AG20443 (cell line): ENCODE measurements around the gene MITD1.
A peak's percentile ranks its signal among the peaks of the same experiment; 100 is the strongest.
"Not testable (repeated sequence)": the region's sequence is repeated elsewhere in the genome, so short reads cannot be mapped to it uniquely, and the experiment has no call there.

Source experiments
- DNase-seq: peaks from one replicate; pipeline ENCODE4 v3.0.0; 2012; ENCODE audit warnings: low spot score, mixed read lengths

Gene MITD1

DNA sequence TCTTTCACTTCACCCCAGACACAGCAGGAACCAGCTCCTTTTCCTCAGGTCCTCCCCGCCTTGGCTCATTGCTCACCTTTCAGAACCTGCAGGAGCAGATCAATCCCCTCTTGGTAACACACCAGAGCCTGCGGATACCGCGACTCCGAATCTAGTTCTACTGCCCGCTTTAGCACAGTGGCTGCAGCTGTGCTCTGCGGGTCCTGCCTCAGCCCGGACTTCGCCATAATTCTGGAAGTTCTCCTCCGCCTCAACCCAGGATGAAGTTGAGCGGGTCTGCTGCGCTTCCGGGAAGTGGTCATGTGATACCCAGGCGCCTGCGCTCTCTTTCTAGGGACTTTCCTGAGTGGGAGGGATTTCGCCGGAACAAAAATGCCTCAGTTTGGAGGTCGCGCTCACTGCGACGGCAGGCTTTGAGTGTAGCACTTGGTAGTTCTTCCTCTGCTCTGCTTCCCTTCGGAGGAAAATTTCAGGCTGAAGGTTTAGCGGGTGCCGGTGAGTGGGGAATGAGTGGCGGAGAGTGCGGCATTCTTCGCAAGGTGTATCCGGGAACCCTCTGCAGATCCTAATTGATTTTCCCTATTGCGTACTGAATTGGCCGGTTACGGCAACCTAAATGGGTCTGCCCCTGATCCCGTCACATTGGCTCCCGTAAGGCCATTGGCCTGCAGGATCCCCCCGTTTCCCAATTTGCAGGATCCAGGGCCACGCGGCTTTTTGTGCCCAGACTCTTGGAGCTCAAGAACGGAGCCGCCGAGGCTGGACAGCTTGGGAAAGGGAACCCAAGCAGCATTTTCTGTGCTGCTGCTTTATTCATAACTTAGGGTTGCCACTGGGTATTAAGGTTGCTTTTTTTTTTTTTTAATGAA, at the start of gene MITD1, which contains the start of gene MRPL30:
Gene MITD1, minus strand, starts transcription at position 304 of the 869 bp plus-strand sequence. Its CDS starts 77 bp downstream, at position 227.
Gene MRPL30, plus strand, starts transcription at position 430 of the 869 bp plus-strand sequence. CDS start 5,020 bp downstream, outside the sequence.
- DNase-seq = peak; percentile 96

DNA sequence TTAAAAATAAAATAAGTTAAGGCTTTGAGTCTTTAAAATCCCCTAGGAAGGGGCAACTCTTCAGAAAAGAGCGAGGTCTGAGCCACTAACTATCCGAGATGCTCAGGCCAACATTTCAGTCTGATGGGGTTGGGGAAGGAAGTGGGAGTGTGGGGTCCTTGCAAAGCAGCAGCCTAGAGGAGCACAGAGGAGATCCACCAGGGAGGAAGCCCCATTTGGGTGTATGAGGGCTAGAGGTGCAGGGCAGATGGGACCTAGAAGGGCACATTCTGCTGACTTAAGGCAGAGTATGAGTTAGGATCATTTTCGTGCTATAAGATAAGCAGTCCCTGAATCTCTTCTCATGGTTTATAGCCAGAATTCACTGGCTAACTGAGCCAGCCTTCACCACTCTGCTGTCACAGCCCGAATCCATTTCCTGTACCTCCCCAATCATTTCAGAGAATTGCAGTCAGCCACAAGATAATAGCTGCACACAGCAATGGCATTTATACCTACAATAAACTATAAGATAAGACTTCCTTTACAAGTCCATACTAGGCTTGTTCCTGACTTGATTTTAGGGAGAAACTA, 37.2 kb upstream of the MITD1 start:
- no peak for DNase-seq

DNA sequence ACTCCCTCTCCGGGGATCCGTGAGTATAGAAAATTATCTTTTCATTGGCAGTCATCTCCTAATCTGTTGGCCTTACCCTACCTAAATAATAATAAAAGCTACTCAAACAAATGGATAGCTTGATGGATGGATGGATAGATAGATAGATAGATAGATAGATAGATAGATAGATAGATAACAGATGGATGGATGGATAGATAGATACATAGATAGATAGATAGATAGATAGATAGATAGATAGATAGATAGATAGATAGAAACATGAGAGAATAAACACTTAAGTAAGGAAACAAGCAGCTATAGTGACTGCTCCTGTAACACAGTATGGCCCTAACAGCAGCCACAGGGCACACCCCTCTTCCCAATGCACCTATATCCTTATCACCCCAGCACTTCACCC, 35.2 kb upstream of the MITD1 start:
- DNase-seq = no peak

DNA sequence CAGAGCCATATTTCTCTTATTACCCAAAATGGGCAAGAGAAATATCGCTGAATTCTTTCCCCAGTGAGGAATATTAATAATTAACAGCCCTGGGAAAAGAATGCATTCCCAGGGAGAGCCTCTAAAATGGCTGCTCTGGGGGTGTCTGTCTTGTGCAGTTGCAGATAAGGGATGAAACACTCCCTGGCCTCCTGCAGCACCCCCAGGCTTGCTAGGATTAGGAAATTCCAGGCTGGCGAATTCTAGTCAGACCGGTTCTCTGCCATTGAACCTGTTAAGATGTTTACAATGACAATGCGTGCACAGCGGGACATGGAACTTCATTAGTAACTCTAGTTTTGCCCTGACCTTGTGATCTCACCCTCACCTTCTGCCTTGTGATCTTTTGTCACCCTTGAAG, 24.6 kb upstream of the MITD1 start:
- DNase-seq = no peak

DNA sequence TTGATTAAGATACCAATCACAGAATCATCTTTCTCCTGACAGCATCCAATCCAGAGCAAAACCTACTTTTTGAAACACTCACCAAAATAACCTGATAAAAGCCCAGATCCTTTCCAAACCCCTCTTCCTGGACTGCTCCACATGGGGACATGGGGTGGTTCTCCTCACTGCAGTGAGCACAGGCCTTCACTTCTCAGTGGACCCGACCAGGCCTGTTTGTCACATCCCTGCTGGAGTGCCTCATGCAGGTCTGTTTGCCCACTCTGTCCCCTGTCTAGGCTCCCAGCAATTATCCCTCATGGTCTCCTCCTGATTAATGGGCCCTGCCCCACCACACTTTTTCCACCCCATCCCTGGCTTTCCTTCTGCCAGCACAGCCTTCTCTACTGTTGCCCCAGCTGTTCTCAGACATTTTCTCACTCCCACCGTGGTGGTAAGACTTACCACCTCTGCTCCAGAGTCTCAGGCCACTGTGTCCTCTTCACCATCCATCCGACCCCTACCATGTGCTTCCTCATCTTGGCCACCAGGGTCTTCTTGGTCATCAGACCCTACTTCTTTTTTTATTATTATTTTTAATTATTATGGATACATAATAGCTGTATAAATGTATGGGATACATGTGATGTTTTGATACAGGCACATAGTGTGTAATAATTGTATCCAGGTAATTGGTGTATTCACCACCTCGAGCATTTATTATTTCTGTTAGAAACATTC, 21.3 kb upstream of the MITD1 start:
- DNase-seq = no peak

DNA sequence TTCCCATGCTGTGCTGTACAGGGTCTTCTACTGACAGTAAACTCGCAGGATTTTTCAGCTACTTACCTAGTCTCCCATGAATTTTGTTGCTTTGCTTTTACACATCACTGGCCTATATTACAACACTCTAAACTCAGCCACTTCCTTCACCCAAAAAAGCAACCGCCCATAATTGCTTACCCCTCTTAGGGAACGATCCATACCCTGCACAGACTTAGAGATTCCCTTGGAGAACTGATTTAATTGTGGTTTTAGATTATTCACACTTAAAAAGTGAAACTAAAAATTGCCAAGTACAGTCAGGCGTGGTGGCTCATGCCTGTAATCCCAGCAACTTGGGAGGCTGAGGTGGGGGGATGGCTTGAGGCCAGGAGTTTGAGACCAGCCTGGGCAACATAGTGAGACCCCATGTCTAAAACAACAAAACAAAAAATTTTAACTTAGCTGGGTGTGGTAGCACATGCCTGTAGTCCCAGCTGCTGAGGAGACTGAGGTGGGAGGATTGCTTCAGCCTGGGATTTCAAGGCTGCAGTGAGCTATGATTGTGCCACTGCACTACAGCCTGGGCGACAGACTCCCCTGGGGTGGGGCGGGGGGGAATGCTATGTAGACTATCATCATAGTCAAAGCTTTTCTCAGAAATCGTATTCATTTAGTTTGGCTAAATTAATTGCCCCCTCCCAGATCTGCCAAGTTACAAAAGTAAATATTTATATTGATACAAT, 19.4 kb upstream of the MITD1 start:
- DNase-seq = no peak

DNA sequence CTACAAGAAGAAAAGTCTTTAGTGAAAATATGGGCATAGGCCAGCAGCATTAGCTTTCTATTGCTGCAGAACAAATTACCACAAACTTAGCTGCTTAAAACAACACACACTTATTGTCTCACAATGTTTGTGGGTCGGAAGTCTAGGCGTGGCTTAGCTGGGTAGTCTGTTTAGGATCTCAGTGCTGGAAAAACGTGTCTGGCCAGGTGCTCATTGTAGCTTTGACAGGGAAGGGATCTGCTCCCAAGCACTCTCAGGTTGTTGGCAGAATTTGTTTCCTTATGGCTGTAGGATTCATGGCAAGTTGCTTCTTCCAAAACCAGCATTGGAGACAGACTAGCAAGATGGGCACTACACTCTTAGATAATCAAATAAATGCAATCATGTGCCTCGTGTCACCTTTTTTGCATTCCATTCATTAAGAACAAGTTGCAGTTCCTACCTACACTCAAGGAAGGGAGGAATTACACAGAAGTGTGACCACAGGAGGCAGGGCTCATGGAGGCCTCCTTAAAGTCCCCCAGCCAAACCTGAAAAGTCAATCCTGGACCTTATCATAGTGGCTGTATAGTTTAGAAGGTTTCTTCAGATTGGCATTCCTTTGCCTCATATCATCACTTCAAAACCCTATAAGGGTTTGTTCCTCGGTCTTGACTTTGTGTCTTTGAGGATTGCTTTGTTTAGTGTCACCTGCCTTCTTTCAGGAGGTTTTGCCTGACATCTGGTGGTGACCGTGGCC, 17.4 kb upstream of the MITD1 start:
- DNase-seq = no peak

DNA sequence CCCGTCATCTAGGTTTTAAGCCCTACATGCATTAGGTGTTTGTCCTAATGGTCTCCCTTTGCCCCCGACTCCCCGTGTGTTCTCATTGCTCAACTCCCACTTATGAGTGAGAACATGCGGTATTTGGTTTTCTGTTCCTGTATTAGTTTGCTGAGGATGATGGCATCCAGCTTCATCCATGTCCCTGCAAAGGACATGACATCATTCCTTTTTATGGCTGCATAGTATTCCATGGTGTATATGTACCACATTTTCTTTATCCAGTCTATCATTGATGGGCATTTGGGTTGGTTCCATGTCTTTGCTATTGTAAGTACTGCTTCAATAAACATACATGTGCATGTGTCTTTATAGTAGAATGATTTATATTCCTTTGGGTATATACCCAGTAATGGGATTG, 11.5 kb upstream of the MITD1 start:
- DNase-seq = not testable (repeated sequence)

DNA sequence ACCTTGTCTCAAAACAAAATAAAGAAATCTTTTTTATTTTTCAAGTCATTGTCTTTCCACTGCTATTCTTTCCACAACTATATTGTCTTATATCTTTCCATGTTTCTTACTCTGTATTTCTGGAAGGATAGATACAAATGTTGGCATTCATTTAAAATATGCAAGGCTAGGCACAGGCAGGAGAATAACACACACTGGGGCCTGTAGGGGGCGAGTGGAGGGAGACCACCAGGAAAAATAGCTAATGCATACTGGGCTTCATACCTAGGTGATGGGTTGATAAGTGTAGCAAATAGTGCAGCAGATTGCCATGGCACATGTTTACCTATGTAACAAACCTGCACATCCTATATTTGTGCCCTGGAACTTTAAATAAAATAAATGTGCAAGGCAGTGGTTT, 9.7 kb upstream of the MITD1 start:
- DNase-seq = no peak

DNA sequence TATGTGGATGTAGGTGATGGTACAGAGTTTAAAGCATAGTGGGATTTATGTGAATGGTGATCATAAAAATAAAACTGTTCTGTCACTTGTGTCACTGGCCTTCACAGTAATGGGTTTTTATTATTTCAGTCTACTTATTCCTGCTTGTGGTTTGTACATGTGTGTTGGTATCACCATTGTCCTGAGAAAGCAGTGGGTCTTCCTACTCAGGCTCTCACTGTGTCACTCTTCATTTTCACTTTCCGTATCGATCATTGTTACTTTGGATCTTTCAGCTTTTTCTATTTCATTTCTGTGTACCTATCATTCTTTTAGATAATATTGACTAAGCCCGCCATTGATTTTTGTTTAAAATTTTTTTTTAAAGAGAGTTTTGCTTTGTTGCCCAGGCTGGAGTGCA, 7.5 kb upstream of the MITD1 start:
- no peak for DNase-seq

DNA sequence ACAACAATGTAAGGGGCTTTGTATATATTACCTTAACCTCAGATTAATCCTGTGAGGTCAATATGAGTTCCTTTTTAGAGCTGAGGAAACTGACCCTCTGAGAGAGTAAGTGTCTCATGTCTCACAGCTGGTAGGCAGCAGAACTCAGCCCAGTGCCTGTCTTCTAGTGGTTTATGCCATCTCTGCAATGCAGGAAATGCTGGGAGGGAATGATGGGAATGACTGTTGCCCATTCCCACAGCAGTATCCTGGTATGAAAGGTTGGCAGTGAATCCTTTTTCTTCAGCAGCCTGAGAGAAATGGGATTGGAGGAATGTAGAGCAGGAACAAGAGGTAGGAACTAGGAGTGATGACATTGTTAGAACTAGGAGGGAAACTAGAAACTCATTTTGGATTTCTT, 6.2 kb upstream of the MITD1 start:
- DNase-seq = no peak

DNA sequence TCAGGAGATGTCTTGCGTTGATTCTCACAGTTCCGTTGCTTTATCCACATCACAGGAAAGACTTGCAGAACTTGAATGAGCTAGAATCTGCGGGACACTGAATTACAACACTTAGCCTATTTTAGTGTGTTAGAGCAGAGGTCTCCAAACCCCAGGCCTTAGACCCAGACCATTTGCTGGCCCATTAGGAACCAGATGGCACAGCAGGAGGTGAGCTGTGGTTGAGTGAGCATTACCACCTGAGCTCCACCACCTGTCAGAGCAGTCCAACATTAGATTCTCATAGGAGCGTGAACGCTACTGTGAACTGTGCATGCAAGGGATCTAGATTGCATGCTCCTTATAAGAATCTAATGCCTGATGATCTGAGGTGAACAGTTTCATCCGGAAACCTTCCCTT, 4.0 kb upstream of the MITD1 start:
- no peak for DNase-seq

DNA sequence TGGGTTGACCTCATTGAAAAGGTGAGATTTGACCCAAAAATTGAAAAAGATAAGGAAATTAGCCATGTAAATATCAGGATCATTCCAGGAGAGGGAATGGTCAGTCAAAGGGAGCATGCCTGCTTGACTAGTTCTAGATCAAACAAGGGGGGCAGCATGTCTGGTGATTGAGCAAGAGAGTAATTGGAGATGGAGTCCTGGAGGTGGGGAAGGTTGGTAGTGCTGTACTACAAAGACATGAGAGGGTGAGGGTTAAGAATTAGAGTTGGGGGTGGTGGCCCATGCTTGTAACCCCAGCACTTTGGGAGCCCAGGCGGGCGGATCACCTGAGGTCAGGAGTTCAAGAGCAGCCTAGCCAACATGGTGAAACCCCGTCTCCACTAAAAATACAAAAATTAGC, 2.2 kb upstream of the MITD1 start:
- no peak for DNase-seq

DNA sequence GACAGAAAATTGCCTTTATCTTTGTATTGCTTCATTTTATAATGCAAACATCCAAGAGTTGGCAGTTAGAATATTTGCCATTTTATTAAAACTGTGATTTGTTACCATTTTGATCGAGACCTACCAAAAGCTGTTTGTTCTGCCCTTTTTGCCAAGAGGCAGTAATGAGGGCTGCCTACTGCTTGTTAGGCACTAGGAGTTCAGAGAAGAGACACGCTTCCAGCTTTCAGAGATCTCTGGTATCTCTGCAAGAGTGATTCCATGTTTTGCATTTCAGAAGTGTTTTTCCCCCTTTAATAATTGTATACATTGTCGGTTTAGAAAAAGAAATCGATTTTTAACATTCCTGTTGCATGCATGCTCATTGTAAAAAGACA, 754 bp upstream of the MITD1 start:
- no peak for DNase-seq

DNA sequence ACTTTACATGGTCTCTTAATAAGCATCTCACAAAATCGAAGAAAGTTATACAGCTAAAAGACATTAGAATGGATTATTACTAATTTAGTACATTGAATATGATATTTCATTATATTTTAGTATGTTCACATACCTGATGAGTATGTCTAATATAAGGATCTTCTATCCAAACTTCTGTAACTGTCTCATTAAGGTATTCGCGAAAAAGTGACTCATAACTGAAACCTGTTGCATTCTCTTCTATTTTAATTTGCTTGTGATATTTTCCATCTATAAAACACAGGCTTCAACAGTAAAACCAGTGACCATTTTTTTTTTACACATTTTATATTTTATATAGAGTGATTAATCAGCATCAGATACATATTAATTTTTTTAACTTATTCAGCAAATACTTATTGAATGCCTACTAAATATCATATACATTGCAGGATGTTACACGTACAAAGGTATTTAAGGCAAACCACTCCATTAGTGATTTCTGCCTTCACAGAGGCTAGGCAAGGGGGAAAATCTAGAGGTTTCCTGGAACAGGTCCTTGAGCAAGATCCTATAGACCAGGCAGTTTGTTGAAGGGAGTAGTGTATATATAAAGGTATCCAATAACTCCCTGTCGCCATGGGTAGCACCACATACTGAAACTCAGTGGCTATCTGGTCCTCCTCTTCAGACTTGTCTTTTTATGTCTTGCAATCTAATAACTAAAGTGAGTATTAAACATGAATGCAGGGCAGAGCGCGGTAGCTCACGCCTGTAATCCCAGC, 9.3 kb downstream of the MITD1 start:
- DNase-seq = no peak

DNA sequence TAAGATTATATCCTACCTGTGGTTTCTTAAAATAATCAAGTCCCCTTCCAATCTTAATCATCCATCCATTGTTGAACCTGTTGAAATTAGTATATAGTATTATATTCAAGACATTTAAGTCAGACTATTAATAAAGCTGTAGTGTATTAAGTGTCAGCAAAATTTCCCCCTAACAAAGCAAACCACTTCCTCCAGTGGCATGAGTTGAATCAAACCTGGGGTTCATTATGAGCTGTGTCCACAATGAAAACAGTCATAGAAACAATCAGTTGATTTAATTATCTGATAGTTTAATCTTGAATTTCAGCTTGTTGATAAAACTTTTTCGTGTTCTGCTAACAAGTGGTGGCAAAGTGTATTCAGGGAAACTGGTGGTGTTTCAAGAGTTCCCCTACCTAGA, 11.3 kb downstream of the MITD1 start:
- DNase-seq = no peak

DNA sequence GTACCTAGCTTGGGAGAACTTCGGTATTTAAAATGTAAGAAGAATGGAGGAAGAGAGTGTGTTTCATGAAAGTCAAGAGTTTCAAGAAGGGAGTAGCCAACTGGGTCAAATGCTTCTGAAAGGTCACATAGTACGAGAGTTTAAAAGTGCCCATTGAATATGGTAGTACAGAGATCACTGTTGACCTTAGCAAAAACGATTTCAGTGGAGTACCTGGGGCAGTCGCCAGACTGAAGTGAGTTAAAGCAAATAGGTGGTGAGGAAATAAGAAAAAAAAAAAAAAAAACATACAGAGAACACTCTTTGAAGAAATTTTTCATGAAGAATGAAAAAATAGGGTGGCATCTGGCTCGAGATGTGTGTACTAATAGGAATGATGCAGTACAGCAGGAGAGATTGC, 14.6 kb downstream of the MITD1 start:
- DNase-seq = no peak

DNA sequence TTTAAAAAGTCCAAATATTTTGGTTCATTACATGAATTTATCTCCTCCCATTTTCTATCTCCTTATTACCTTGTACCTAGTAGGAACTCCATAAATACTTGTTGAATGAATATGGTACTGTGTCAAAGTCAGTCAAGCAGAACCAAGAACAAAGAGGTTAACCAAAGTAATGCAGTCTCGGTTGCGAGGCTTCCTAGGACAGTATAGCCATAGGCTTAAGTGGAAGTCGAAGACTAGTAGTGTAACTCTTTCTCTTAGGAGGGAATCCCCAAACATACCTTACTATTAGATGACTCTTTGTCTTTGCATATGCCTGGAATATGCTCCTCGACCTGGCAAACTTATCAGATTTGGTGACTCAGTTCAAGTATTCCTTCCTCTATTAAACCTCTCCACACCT, 21.3 kb downstream of the MITD1 start:
- DNase-seq = no peak

DNA sequence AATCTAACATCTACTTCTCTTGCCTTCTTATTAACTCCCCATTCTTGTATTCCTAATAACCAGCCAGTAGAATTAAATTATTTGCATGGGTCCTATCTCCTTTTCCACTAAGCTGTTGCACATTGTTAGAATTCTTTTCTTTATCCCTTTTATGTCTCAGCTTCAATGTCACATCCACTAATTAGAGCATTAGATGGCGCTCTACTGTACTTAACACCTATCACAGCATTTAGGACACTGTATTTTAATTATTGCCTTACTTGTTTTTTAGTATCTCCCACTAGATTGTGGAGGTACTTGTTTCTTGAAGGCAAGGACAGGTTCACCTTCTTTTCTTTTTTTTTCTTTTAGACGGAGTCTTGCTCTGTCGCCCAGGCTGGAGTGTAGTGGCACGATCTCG, 22.3 kb downstream of the MITD1 start:
- DNase-seq = no peak

DNA sequence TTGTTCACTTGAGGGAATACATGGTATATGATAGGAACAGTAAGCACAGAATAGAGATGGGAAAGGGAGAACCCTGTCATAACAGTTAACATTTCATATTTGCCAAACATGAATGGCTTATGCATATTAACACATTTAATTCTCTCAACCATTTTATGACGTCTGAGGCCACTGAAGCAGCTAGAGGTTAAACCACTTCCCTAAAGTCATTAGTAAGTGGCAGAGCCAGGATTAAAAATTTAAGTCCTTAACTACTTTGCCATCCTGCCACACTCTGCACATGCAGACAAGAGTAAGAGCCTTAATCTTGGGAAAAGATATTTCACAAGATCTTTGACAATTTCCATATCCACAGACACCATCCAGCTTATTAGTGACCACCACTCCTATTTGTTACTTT, 24.0 kb downstream of the MITD1 start:
- no peak for DNase-seq
